ENCODE data around the gene MVK.

GRCh38 chr12:109630815-109631214, 57.2 kb downstream of the MVK start:
- TF ChIP-seq, protein P1, sequence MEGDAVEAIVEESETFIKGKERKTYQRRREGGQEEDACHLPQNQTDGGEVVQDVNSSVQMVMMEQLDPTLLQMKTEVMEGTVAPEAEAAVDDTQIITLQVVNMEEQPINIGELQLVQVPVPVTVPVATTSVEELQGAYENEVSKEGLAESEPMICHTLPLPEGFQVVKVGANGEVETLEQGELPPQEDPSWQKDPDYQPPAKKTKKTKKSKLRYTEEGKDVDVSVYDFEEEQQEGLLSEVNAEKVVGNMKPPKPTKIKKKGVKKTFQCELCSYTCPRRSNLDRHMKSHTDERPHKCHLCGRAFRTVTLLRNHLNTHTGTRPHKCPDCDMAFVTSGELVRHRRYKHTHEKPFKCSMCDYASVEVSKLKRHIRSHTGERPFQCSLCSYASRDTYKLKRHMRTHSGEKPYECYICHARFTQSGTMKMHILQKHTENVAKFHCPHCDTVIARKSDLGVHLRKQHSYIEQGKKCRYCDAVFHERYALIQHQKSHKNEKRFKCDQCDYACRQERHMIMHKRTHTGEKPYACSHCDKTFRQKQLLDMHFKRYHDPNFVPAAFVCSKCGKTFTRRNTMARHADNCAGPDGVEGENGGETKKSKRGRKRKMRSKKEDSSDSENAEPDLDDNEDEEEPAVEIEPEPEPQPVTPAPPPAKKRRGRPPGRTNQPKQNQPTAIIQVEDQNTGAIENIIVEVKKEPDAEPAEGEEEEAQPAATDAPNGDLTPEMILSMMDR (optimal IDR thresholded peaks at IDR 0.05 in 1 of 3, IDR thresholded peaks at IDR 0.05 in 1 of 3, conservative IDR thresholded peaks at IDR 0.05 in 1 of 3; ENCODE audit: extremely low read depth in 1 of 3, insufficient read depth in 2 of 3, low read length in 3 of 3), result no peak
- TF ChIP-seq EZH2 (IDR thresholded peaks at IDR 0.05; ENCODE audit: low read length), result no peak
